Measurements from ENCODE around the gene ALDOB. TPM values are rescaled to one million over a fixed set of nuclear protein-coding genes. Genes with fewer than 3 reads are reported as not detected.

Gene ALDOB
- total and polyA plus RNA-seq, 2 of the 13 experiments (the other 11 are each of a cell fraction or from before 2014, with no cell fraction given): 0.29 to 0.97 TPM

DNA sequence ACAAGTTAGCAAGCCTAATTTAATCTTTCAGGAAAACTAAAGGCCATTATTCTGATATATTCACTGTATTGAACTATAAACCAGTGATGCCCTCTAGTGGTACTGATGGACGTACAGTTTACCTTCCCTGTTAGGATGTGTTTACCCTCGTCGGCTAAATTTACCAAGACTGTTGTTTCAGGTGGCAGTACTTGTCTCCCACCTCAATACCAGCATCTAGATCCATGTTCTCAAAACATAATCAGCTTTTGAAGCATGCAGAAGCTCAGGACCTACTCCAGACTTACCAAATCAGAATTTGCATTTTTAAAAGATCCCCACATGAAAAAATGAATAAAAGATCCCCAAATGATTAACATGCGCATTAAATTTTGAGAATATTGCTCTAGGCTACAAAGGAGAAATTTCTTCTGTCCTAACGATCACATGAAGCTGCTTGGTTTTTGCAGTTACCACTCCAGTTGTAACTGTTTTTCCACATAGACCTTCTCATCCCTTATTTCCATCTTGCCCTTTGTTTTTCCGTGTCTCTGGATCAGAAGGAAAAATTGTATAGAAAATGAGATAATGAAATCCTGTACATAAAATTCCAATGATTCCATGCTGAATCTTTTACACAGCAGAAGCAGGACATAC lies 47.6 kb downstream of the ALDOB start (continued):
- TF ChIP-seq, protein P1, sequence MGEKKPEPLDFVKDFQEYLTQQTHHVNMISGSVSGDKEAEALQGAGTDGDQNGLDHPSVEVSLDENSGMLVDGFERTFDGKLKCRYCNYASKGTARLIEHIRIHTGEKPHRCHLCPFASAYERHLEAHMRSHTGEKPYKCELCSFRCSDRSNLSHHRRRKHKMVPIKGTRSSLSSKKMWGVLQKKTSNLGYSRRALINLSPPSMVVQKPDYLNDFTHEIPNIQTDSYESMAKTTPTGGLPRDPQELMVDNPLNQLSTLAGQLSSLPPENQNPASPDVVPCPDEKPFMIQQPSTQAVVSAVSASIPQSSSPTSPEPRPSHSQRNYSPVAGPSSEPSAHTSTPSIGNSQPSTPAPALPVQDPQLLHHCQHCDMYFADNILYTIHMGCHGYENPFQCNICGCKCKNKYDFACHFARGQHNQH (CRISPR knock-in tag; IDR thresholded peaks at IDR 0.05): peak; percentile 65
- TF ChIP-seq CENPX (CRISPR knock-in tag; IDR thresholded peaks at IDR 0.05) (no peak), ZNF20 (CRISPR knock-in tag; IDR thresholded peaks at IDR 0.05) (no peak), PRPF4 (IDR thresholded peaks at IDR 0.05; ENCODE audit: low read depth, low read length, poor library complexity, severe bottlenecking) (no peak), KDM6A (CRISPR knock-in tag; IDR thresholded peaks at IDR 0.05; ENCODE audit: low read depth) (no peak), NFIC (IDR thresholded peaks at IDR 0.05; ENCODE audit: low read length) (peak; percentile 31; the same call in 1 of the 2 replicates), HIC2 (CRISPR knock-in tag; IDR thresholded peaks at IDR 0.05; ENCODE audit: low read depth) (0 out of 2 replicates have a peak, but pooled peaks have one; percentile 26), POGZ (CRISPR knock-in tag; IDR thresholded peaks at IDR 0.05) (peak; percentile 27; the same call in 1 of the 2 replicates), SAP130 (CRISPR knock-in tag; IDR thresholded peaks at IDR 0.05; ENCODE audit: low read depth) (peak; percentile 49), BCL6 (CRISPR knock-in tag; IDR thresholded peaks at IDR 0.05) (peak; percentile 41; the same call in 1 of the 2 replicates), GTF3A (CRISPR knock-in tag; conservative IDR thresholded peaks at IDR 0.05) (no peak), ZNF33A (CRISPR knock-in tag; IDR thresholded peaks at IDR 0.05; ENCODE audit: borderline replicate concordance) (0 out of 2 replicates have a peak, but pooled peaks have one; percentile 59), DMAP1 (CRISPR knock-in tag; IDR thresholded peaks at IDR 0.05) (0 out of 2 replicates have a peak, but pooled peaks have one; percentile 38), ZNF580 (CRISPR knock-in tag; IDR thresholded peaks at IDR 0.05; ENCODE audit: borderline replicate concordance, low read depth) (0 out of 2 replicates have a peak, but pooled peaks have one; percentile 19), MAFF (IDR thresholded peaks at IDR 0.05; ENCODE audit: low read depth, low read length) (0 out of 2 replicates have a peak, but pooled peaks have one; percentile 9), RBFOX2 (IDR thresholded peaks at IDR 0.05; ENCODE audit: low read depth, low read length) (0 out of 2 replicates have a peak, but pooled peaks have one; percentile 36), ISL2 (CRISPR knock-in tag; IDR thresholded peaks at IDR 0.05) (peak; percentile 55; the same call in 1 of the 2 replicates), GABPA (IDR thresholded peaks at IDR 0.05; ENCODE audit: low read depth, low read length) (no peak), GABPA (CRISPR knock-in tag; IDR thresholded peaks at IDR 0.05; ENCODE audit: low read depth) (peak; percentile 35; the same call in 1 of the 2 replicates), SIX1 (CRISPR knock-in tag; IDR thresholded peaks at IDR 0.05; ENCODE audit: borderline replicate concordance) (0 out of 2 replicates have a peak, but pooled peaks have one; percentile 46), ZKSCAN1 (IDR thresholded peaks at IDR 0.05; ENCODE audit: low read length) (0 out of 2 replicates have a peak, but pooled peaks have one; percentile 6), SP4 (CRISPR knock-in tag; IDR thresholded peaks at IDR 0.05) (no peak)
- TF ChIP-seq, protein P2, sequence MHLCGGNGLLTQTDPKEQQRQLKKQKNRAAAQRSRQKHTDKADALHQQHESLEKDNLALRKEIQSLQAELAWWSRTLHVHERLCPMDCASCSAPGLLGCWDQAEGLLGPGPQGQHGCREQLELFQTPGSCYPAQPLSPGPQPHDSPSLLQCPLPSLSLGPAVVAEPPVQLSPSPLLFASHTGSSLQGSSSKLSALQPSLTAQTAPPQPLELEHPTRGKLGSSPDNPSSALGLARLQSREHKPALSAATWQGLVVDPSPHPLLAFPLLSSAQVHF (CRISPR knock-in tag; IDR thresholded peaks at IDR 0.05): no peak
- TF ChIP-seq, protein P3, sequence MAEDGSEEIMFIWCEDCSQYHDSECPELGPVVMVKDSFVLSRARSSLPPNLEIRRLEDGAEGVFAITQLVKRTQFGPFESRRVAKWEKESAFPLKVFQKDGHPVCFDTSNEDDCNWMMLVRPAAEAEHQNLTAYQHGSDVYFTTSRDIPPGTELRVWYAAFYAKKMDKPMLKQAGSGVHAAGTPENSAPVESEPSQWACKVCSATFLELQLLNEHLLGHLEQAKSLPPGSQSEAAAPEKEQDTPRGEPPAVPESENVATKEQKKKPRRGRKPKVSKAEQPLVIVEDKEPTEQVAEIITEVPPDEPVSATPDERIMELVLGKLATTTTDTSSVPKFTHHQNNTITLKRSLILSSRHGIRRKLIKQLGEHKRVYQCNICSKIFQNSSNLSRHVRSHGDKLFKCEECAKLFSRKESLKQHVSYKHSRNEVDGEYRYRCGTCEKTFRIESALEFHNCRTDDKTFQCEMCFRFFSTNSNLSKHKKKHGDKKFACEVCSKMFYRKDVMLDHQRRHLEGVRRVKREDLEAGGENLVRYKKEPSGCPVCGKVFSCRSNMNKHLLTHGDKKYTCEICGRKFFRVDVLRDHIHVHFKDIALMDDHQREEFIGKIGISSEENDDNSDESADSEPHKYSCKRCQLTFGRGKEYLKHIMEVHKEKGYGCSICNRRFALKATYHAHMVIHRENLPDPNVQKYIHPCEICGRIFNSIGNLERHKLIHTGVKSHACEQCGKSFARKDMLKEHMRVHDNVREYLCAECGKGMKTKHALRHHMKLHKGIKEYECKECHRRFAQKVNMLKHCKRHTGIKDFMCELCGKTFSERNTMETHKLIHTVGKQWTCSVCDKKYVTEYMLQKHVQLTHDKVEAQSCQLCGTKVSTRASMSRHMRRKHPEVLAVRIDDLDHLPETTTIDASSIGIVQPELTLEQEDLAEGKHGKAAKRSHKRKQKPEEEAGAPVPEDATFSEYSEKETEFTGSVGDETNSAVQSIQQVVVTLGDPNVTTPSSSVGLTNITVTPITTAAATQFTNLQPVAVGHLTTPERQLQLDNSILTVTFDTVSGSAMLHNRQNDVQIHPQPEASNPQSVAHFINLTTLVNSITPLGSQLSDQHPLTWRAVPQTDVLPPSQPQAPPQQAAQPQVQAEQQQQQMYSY (CRISPR knock-in tag; IDR thresholded peaks at IDR 0.05): no peak
